PFSK-1 (cell line): ENCODE data around the gene PROX1.

Experiments used
- POLR2AphosphoS5 ChIP-seq: IDR thresholded peaks from 2 replicates; pipeline ENCODE4 v1.6.1; 2012; ENCODE audit warnings: low read depth, mild to moderate bottlenecking, control low read depth, low read length, moderate library complexity
- TAF1 ChIP-seq: IDR thresholded peaks from 2 replicates; pipeline ENCODE4 v1.6.1; 2012; ENCODE audit warnings: low read length, control low read depth, borderline replicate concordance; ENCODE audit not compliant: insufficient read depth

- TF ChIP-seq POLR2AphosphoS5 (no peak), TAF1 (no peak)
These were observed 10.9 kb upstream of the PROX1 start for GRCh38 chr1:213976665-213977485.
